ENCODE results near the gene RSRC1.

- TF ChIP-seq CTCF (IDR thresholded peaks at IDR 0.05) (no peak), POLR2AphosphoS5 (IDR thresholded peaks at IDR 0.05; ENCODE audit: insufficient read depth in 1 of 2, low read depth in 1 of 2) (no peak), POLR2A (IDR thresholded peaks at IDR 0.05) (no peak)
Observed at GRCh38 chr3:158491968-158492367, 382.1 kb downstream of the RSRC1 start.
